Panc1 (cell line): ENCODE data around the gene GATB.

ENCODE experiments used
- CTCF ChIP-seq: fragments of 450-650 bp; IDR thresholded peaks from 2 replicates; pipeline ENCODE4 v1.5.1; 2017; ENCODE audit warnings: mild to moderate bottlenecking
- POLR2AphosphoS5 ChIP-seq: IDR thresholded peaks from 2 replicates; pipeline ENCODE4 v1.6.1; 2012; ENCODE audit warnings: mild to moderate bottlenecking, low read depth, low read length, moderate library complexity
- REST ChIP-seq, 2 experiments: IDR thresholded peaks; 2 replicates each; pipeline ENCODE4 v1.6.1; 2011 to 2012; ENCODE audit warnings: low read depth in 2 of 2, control low read depth in 1 of 2, low read length in 1 of 2, mild to moderate bottlenecking in 1 of 2, moderate library complexity in 1 of 2; ENCODE audit not compliant: insufficient read depth in 1 of 2

- no peak for TF ChIP-seq REST (IDR thresholded peaks at IDR 0.05; ENCODE audit: insufficient read depth in 1 of 2, low read depth in 2 of 2, low read length in 1 of 2)
- no peak for TF ChIP-seq POLR2AphosphoS5
- no peak for TF ChIP-seq CTCF
These were observed 38.7 kb upstream of the GATB start for GRCh38 chr4:151799417-151800012.
